ENCODE measurements around the gene KDM5B. TPM values are rescaled to one million over a fixed set of nuclear protein-coding genes. Genes with fewer than 3 reads are reported as not detected.
"Not testable (repeated sequence)": the region's sequence is repeated elsewhere in the genome, so short reads cannot be mapped to it uniquely, and the experiment has no call there.

Gene KDM5B
- total RNA-seq, 2 experiments from 2014 or later: 38.4 to 39.4 TPM

- CTCF ChIA-PET: no interaction called here
- no peaks in the 10 kb centered on the region for H3K27me3 Mint-ChIP-seq
- no peak overlapping the region for H3K4me3 Mint-ChIP-seq
- peaks cover 5% of the 10 kb centered on the region for H3K36me3 Mint-ChIP-seq
- H3K4me1 Mint-ChIP-seq (ENCODE audit: low read depth): peaks cover 46% of the 10 kb centered on the region
- POLR2A ChIA-PET: no interaction called here
- intact Hi-C loops (cut with micrococcal nuclease): no loop called here
- no peaks in the 10 kb centered on the region for H3K9me3 Mint-ChIP-seq
- no peak overlapping the region for H3K27ac Mint-ChIP-seq
- no peak for DNase-seq
Measured at GRCh38 chr1:202800742-202801141, 7.5 kb downstream of the KDM5B start.

- ChIA-PET CTCF (no interaction called here), POLR2A (no interaction called here)
Measured at GRCh38 chr1:202798792-202799331, 9.4 kb downstream of the KDM5B start.

GRCh38 chr1:202798260-202798659 is 10.0 kb downstream of the KDM5B start:
- ChIA-PET CTCF (interaction anchor here (0.6 kb wide), 1 partner anchor 80 kb away, joined by 3 read pairs; no protein-coding TSS in a partner anchor), POLR2A (no interaction called here)
- Mint-ChIP-seq H3K27me3 (no peaks in the 10 kb centered on the region), H3K27ac (no peak overlapping the region), H3K4me3 (no peak overlapping the region), H3K9me3 (no peaks in the 10 kb centered on the region), H3K36me3 (peaks cover 5% of the 10 kb centered on the region), H3K4me1 (ENCODE audit: low read depth) (peaks cover 29% of the 10 kb centered on the region)
- DNase-seq: peak; percentile 43
- intact Hi-C loops (cut with micrococcal nuclease): no loop called here

More at GRCh38 chr1:202798792-202799331, 9.4 kb downstream of the KDM5B start:
- peaks cover 5% of the 10 kb centered on the region for H3K36me3 Mint-ChIP-seq
- no peak for DNase-seq
- no peaks in the 10 kb centered on the region for H3K9me3 Mint-ChIP-seq
- intact Hi-C loops (cut with micrococcal nuclease): no loop called here
- peaks cover 35% of the 10 kb centered on the region for H3K4me1 Mint-ChIP-seq (ENCODE audit: low read depth)
- no peak overlapping the region for H3K4me3 Mint-ChIP-seq
- H3K27me3 Mint-ChIP-seq: no peaks in the 10 kb centered on the region
- no peak overlapping the region for H3K27ac Mint-ChIP-seq

- POLR2A ChIA-PET: interaction anchor here (1.0 kb wide), 1 partner anchor 14 kb away, joined by 4 read pairs; the partner anchor contains the start of gene PCAT6
- intact Hi-C loops (cut with micrococcal nuclease): no loop called here
Measured at GRCh38 chr1:202796670-202797069, 11.6 kb downstream of the KDM5B start.

GRCh38 chr1:202794931-202795330 is 13.3 kb downstream of the KDM5B start:
- H3K27ac Mint-ChIP-seq; H3K4me3 Mint-ChIP-seq; DNase-seq; intact Hi-C loops (cut with micrococcal nuclease); POLR2A ChIA-PET; H3K9me3 Mint-ChIP-seq; CTCF ChIA-PET; H3K36me3 Mint-ChIP-seq; H3K27me3 Mint-ChIP-seq: not testable (repeated sequence)
- peaks cover 14% of the 10 kb centered on the region for H3K4me1 Mint-ChIP-seq (ENCODE audit: low read depth)

More at GRCh38 chr1:202796670-202797069, 11.6 kb downstream of the KDM5B start:
- H3K36me3 Mint-ChIP-seq: peaks cover 5% of the 10 kb centered on the region
- H3K9me3 Mint-ChIP-seq: no peaks in the 10 kb centered on the region
- H3K4me1 Mint-ChIP-seq (ENCODE audit: low read depth): peaks cover 19% of the 10 kb centered on the region
- CTCF ChIA-PET: no interaction called here
- no peaks in the 10 kb centered on the region for H3K27me3 Mint-ChIP-seq
- H3K27ac Mint-ChIP-seq: no peak overlapping the region
- no peak overlapping the region for H3K4me3 Mint-ChIP-seq
- DNase-seq: no peak

GRCh38 chr1:202794051-202794740 is 14.0 kb downstream of the KDM5B start:
- no peak overlapping the region for H3K4me3 Mint-ChIP-seq
- no peaks in the 10 kb centered on the region for H3K27me3 Mint-ChIP-seq
- no peak for DNase-seq
- ChIA-PET CTCF (no interaction called here), POLR2A (no interaction called here)
- intact Hi-C loops (cut with micrococcal nuclease): no loop called here
- H3K27ac Mint-ChIP-seq: no peak overlapping the region
- no peaks in the 10 kb centered on the region for H3K36me3 Mint-ChIP-seq
- H3K4me1 Mint-ChIP-seq (ENCODE audit: low read depth): peaks cover 14% of the 10 kb centered on the region
- H3K9me3 Mint-ChIP-seq: no peaks in the 10 kb centered on the region

- H3K9me3 Mint-ChIP-seq: no peaks in the 10 kb centered on the region
- POLR2A ChIA-PET: no interaction called here
- H3K4me3 Mint-ChIP-seq: no peak overlapping the region
- no peak for DNase-seq
- CTCF ChIA-PET: no interaction called here
- intact Hi-C loops (cut with micrococcal nuclease): no loop called here
- peaks cover 3% of the 10 kb centered on the region for H3K36me3 Mint-ChIP-seq
- no peak overlapping the region for H3K27ac Mint-ChIP-seq
- H3K27me3 Mint-ChIP-seq: no peaks in the 10 kb centered on the region
- peaks cover 10% of the 10 kb centered on the region for H3K4me1 Mint-ChIP-seq (ENCODE audit: low read depth)
Measured at GRCh38 chr1:202791077-202791747, 17.0 kb downstream of the KDM5B start.

GRCh38 chr1:202788800-202789199 is 19.4 kb downstream of the KDM5B start:
- peaks cover 5% of the 10 kb centered on the region for H3K4me1 Mint-ChIP-seq (ENCODE audit: low read depth)
- no peak for DNase-seq
- ChIA-PET POLR2A (no interaction called here), CTCF (interaction anchor here (0.6 kb wide), 1 partner anchor 1465 kb away, joined by 3 read pairs; no protein-coding TSS in a partner anchor)
- no peaks in the 10 kb centered on the region for H3K9me3 Mint-ChIP-seq
- no peaks in the 10 kb centered on the region for H3K27me3 Mint-ChIP-seq
- intact Hi-C loops (cut with micrococcal nuclease): no loop called here
- H3K36me3 Mint-ChIP-seq: peaks cover 3% of the 10 kb centered on the region
- H3K27ac Mint-ChIP-seq: no peak overlapping the region
- H3K4me3 Mint-ChIP-seq: no peak overlapping the region

GRCh38 chr1:202786804-202787203 is 21.4 kb downstream of the KDM5B start:
- intact Hi-C loops (cut with micrococcal nuclease): no loop called here
- Mint-ChIP-seq H3K4me1 (ENCODE audit: low read depth) (peaks cover 5% of the 10 kb centered on the region), H3K9me3 (no peaks in the 10 kb centered on the region), H3K27ac (no peak overlapping the region), H3K27me3 (no peaks in the 10 kb centered on the region), H3K4me3 (no peak overlapping the region), H3K36me3 (peaks cover 3% of the 10 kb centered on the region)
- DNase-seq: no peak
- POLR2A ChIA-PET: no interaction called here
- CTCF ChIA-PET: interaction anchor here (0.7 kb wide), 1 partner anchor 437 kb away, joined by 3 read pairs; no protein-coding TSS in a partner anchor

GRCh38 chr1:202781180-202781579 is 27.0 kb downstream of the KDM5B start:
- CTCF ChIA-PET: interaction anchor here (0.8 to 1.0 kb wide), 3 partner anchors 71 to 1299 kb away, joined by 3 to 4 read pairs (median 4); no protein-coding TSS in a partner anchor
- no peaks in the 10 kb centered on the region for H3K9me3 Mint-ChIP-seq

GRCh38 chr1:202770135-202770534 is 38.1 kb downstream of the KDM5B start:
- no peaks in the 10 kb centered on the region for H3K9me3 Mint-ChIP-seq
- H3K4me1 Mint-ChIP-seq (ENCODE audit: low read depth): no peaks in the 10 kb centered on the region
- H3K27ac Mint-ChIP-seq: no peak overlapping the region
- no peak for DNase-seq
- H3K27me3 Mint-ChIP-seq: no peaks in the 10 kb centered on the region
- no peak overlapping the region for H3K4me3 Mint-ChIP-seq
- intact Hi-C loops (cut with micrococcal nuclease): no loop called here
- peaks cover 33% of the 10 kb centered on the region for H3K36me3 Mint-ChIP-seq
- ChIA-PET CTCF (interaction anchor here (1.0 kb wide), 1 partner anchor 51 kb away, joined by 3 read pairs; no protein-coding TSS in a partner anchor), POLR2A (no interaction called here)

More at GRCh38 chr1:202781180-202781579, 27.0 kb downstream of the KDM5B start:
- H3K36me3 Mint-ChIP-seq: peaks cover 5% of the 10 kb centered on the region
- intact Hi-C loops (cut with micrococcal nuclease): no loop called here
- H3K4me3 Mint-ChIP-seq: no peak overlapping the region
- DNase-seq: no peak
- no peak overlapping the region for H3K27ac Mint-ChIP-seq
- H3K4me1 Mint-ChIP-seq (ENCODE audit: low read depth): peaks cover 7% of the 10 kb centered on the region
- no peaks in the 10 kb centered on the region for H3K27me3 Mint-ChIP-seq
- POLR2A ChIA-PET: no interaction called here

- Mint-ChIP-seq H3K4me1 (ENCODE audit: low read depth) (no peaks in the 10 kb centered on the region), H3K9me3 (no peaks in the 10 kb centered on the region)
Measured at GRCh38 chr1:202765721-202766120, 42.5 kb downstream of the KDM5B start.

More at GRCh38 chr1:202765721-202766120, 42.5 kb downstream of the KDM5B start:
- ChIA-PET CTCF (no interaction called here), POLR2A (no interaction called here)
- no peak overlapping the region for H3K27ac Mint-ChIP-seq
- no peak overlapping the region for H3K4me3 Mint-ChIP-seq
- intact Hi-C loops (cut with micrococcal nuclease): no loop called here
- H3K27me3 Mint-ChIP-seq: no peaks in the 10 kb centered on the region
- DNase-seq: no peak
- H3K36me3 Mint-ChIP-seq: peaks cover 20% of the 10 kb centered on the region

Measured in activated CD4-positive, alpha-beta memory T cell treated with anti-CD3 and anti-CD28 coated beads for 36 hours (primary cell).